ENCODE measurements around the gene VSTM4. TPM values are rescaled to one million over a fixed set of nuclear protein-coding genes. Genes with fewer than 3 reads are reported as not detected.

VSTM4 gene
- total RNA-seq, 1 experiment from 2014 or later, result not detected

GRCh38 chr10:49139846-49140195 lies 24.5 kb upstream of the VSTM4 start:
- Histone ChIP-seq H3K27me3 (ENCODE audit: insufficient read depth, low read depth) (0 out of 2 replicates have a peak, but pooled peaks cover 10% of the 10 kb centered on the region), H3F3A (ENCODE audit: insufficient read depth, low read depth) (no peaks in the 10 kb centered on the region), H3K9me2 (ENCODE audit: insufficient read depth) (no peaks in the 10 kb centered on the region), H4K20me1 (ENCODE audit: insufficient read depth) (no peaks in the 10 kb centered on the region), H3K27ac (no peak overlapping the region), H3K4me3 (no peak overlapping the region), H3K4me2 (no peak overlapping the region), H2AFZ (no peak overlapping the region), H3K9me3 (ENCODE audit: insufficient read depth, low read depth) (no peaks in the 10 kb centered on the region), H3K4me1 (replicated peaks; ENCODE audit: insufficient read depth) (no peaks in the 10 kb centered on the region), H3K36me3 (ENCODE audit: low read depth) (no peaks in the 10 kb centered on the region), H3K79me2 (ENCODE audit: low read depth) (no peaks in the 10 kb centered on the region)
- CTCF ChIA-PET, result no interaction called here
- no TSS peak for BruUV-seq (replicated peaks)
- no peak for TF ChIP-seq CTCF (conservative IDR thresholded peaks at IDR 0.05)
- TF ChIP-seq EZH2 (IDR thresholded peaks at IDR 0.05; ENCODE audit: low read depth), result no peak
- POLR2A ChIA-PET (ENCODE audit: unreplicated experiment), result no interaction called here
- peak in 1 of 2 experiments; percentile 50 for DNase-seq
- intact Hi-C loops (cut with micrococcal nuclease; ENCODE audit: unreplicated experiment), result no loop called here

- Histone ChIP-seq H3K9me2 (ENCODE audit: insufficient read depth) (no peaks in the 10 kb centered on the region), H3K36me3 (ENCODE audit: low read depth) (no peaks in the 10 kb centered on the region), H3F3A (ENCODE audit: insufficient read depth, low read depth) (no peaks in the 10 kb centered on the region), H3K4me1 (replicated peaks; ENCODE audit: insufficient read depth) (no peaks in the 10 kb centered on the region), H3K4me3 (no peak overlapping the region), H3K4me2 (no peak overlapping the region), H2AFZ (no peak overlapping the region), H3K79me2 (ENCODE audit: low read depth) (no peaks in the 10 kb centered on the region), H3K27ac (no peak overlapping the region), H4K20me1 (ENCODE audit: insufficient read depth) (no peaks in the 10 kb centered on the region), H3K9me3 (ENCODE audit: insufficient read depth, low read depth) (no peaks in the 10 kb centered on the region), H3K27me3 (ENCODE audit: insufficient read depth, low read depth) (peaks cover 16% of the 10 kb centered on the region; the same call in 1 of the 2 replicates)
- no peak for DNase-seq
- intact Hi-C loops (cut with micrococcal nuclease; ENCODE audit: unreplicated experiment), result no loop called here
- BruUV-seq (replicated peaks), result no TSS peak
- ChIA-PET CTCF (no interaction called here), POLR2A (ENCODE audit: unreplicated experiment) (no interaction called here)
- TF ChIP-seq EZH2 (IDR thresholded peaks at IDR 0.05; ENCODE audit: low read depth) (no peak), CTCF (conservative IDR thresholded peaks at IDR 0.05) (no peak)
These were observed 23.9 kb upstream of the VSTM4 start for GRCh38 chr10:49139028-49139845.

- no peak for DNase-seq
- BruUV-seq (replicated peaks), result no TSS peak
These were observed 23.1 kb upstream of the VSTM4 start for GRCh38 chr10:49138361-49138891.

More at GRCh38 chr10:49138361-49138891, 23.1 kb upstream of the VSTM4 start:
- H3K27me3 ChIP-seq (ENCODE audit: insufficient read depth, low read depth), result peaks cover 23% of the 10 kb centered on the region; the same call in 1 of the 2 replicates
- ChIA-PET CTCF (no interaction called here), POLR2A (ENCODE audit: unreplicated experiment) (no interaction called here)
- no peak overlapping the region for H3K27ac ChIP-seq
- H3K4me3 ChIP-seq, result no peak overlapping the region
- H2AFZ ChIP-seq, result no peak overlapping the region
- H3K36me3 ChIP-seq (ENCODE audit: low read depth), result no peaks in the 10 kb centered on the region
- no peaks in the 10 kb centered on the region for H3K4me1 ChIP-seq (replicated peaks; ENCODE audit: insufficient read depth)
- H3K9me2 ChIP-seq (ENCODE audit: insufficient read depth), result no peaks in the 10 kb centered on the region
- H3K79me2 ChIP-seq (ENCODE audit: low read depth), result no peaks in the 10 kb centered on the region
- no peaks in the 10 kb centered on the region for H3K9me3 ChIP-seq (ENCODE audit: insufficient read depth, low read depth)
- intact Hi-C loops (cut with micrococcal nuclease; ENCODE audit: unreplicated experiment), result no loop called here
- no peak overlapping the region for H3K4me2 ChIP-seq
- H3F3A ChIP-seq (ENCODE audit: insufficient read depth, low read depth), result no peaks in the 10 kb centered on the region
- no peak for TF ChIP-seq CTCF (conservative IDR thresholded peaks at IDR 0.05)
- no peak for TF ChIP-seq EZH2 (IDR thresholded peaks at IDR 0.05; ENCODE audit: low read depth)
- no peaks in the 10 kb centered on the region for H4K20me1 ChIP-seq (ENCODE audit: insufficient read depth)

Data from PC-9 (cell line).